SK-MEL-5 (cell line): ENCODE data around the gene MVB12B. TPM values are rescaled to one million over a fixed set of nuclear protein-coding genes. Genes with fewer than 3 reads are reported as not detected.
A peak's percentile ranks its signal among the peaks of the same experiment; 100 is the strongest.

Experiments
- DNase-seq: peaks from one replicate; pipeline ENCODE4 v3.0.0-alpha.2; 2016; ENCODE audit warnings: low read depth, low spot score
- in situ Hi-C: cut with HindIII; loops from 2 replicates; pipeline ENCODE4 v1.10.0; 2016; ENCODE audit warnings: low sequenced_read_pairs, high pct_unique_total_duplicates, low pct_unique_long_range_greater_than_20kb
- total RNA-seq: library from RNA; depleted of rRNA; stranded (reverse); fragments of >200 nt; shearing (Covaris generic); gene quantifications from 2 replicates; pipeline ENCODE4 v1.2.3, GENCODE V29; 2014

MVB12B gene
- total RNA-seq, 1 experiment from 2014 or later, result 3.1 TPM

GRCh38 chr9:126368020-126368419 is 41.4 kb downstream of the MVB12B start:
- in situ Hi-C loops, result no loop called here

GRCh38 chr9:126371007-126371870 is 44.6 kb downstream of the MVB12B start:
- DNase-seq, result no peak
- in situ Hi-C loops, result no loop called here

More at GRCh38 chr9:126368020-126368419, 41.4 kb downstream of the MVB12B start:
- no peak for DNase-seq

DNA sequence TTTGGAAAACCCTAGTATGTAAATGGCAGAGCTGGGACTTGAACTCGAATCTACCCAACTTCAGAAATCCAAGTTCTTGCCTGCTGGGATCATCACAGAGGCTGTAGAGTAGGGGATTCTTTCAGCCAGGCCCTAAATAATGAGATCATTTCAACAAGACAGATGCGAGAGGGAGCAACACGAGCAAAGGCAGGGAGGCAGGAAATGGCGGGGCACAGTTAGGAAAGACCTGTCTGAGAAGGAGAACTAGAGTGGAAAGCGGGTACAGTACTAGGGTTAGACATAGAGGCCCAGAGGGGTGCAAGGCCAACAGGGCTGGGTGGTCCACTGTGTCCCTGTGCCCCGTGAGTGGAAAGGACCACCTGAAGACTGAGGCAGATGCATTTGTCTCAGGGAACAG is 46.1 kb downstream of the MVB12B start:
- DNase-seq, result no peak
- in situ Hi-C loops, result no loop called here

- no peak for DNase-seq
- in situ Hi-C loops, result no loop called here
These were observed 46.6 kb downstream of the MVB12B start for GRCh38 chr9:126373241-126373640.

- in situ Hi-C loops, result no loop called here
- no peak for DNase-seq
These were observed 47.7 kb downstream of the MVB12B start for GRCh38 chr9:126374366-126374781.

DNA sequence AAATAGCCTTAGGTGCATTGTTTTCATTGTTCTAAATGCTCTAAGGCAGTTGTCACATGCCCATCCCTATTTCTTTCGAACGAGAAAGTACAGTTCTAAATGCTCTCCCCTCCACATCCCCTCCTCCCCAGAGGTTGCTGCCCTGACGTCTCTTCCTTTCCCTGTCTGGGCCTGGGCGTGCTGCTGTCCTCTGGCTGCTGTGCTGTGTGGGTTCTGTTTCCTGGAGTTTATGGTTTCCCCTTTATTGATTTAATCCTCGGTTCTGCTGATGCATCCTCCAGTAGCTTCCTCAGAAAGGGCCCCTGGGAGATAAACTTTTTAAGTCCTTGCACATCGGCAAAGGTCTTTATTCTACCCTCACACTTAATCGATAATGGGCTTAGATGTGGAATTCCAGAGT is 48.8 kb downstream of the MVB12B start:
- peak; percentile 18 for DNase-seq
- in situ Hi-C loops, result no loop called here

GRCh38 chr9:126376311-126377175 is 49.9 kb downstream of the MVB12B start:
- no peak for DNase-seq
- in situ Hi-C loops, result no loop called here

- no peak for DNase-seq
- in situ Hi-C loops, result no loop called here
These were observed 50.5 kb downstream of the MVB12B start for GRCh38 chr9:126377176-126377509.

- no peak for DNase-seq
- in situ Hi-C loops, result no loop called here
These were observed 50.9 kb downstream of the MVB12B start for GRCh38 chr9:126377536-126377935.

- DNase-seq, result no peak
- in situ Hi-C loops, result no loop called here
These were observed 52.1 kb downstream of the MVB12B start for GRCh38 chr9:126378761-126379160.

GRCh38 chr9:126379661-126380360 is 53.2 kb downstream of the MVB12B start:
- in situ Hi-C loops, result no loop called here
- DNase-seq, result no peak

- in situ Hi-C loops, result no loop called here
These were observed 53.8 kb downstream of the MVB12B start for GRCh38 chr9:126380447-126380846.

DNA sequence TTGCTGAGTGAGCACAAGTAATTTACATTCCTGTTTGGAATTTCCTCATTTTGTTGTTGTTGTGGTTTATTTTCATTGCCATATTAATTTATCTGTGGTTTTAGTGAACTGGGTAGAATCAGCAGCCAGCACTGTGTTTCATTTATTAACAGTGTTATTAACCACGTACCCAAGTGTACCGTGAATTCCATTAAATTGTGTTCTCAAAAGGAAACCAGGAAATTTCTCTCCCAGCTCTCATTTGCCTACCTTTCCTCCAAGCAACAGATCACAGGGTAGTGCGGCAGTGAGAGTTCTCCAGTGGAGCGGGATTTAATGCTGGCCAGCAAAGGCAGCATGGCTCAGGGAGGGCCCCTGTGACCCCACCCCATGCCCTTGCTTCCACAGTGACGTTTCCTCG is 54.6 kb downstream of the MVB12B start:
- no peak for DNase-seq
- in situ Hi-C loops, result no loop called here

More at GRCh38 chr9:126380447-126380846, 53.8 kb downstream of the MVB12B start:
- no peak for DNase-seq

DNA sequence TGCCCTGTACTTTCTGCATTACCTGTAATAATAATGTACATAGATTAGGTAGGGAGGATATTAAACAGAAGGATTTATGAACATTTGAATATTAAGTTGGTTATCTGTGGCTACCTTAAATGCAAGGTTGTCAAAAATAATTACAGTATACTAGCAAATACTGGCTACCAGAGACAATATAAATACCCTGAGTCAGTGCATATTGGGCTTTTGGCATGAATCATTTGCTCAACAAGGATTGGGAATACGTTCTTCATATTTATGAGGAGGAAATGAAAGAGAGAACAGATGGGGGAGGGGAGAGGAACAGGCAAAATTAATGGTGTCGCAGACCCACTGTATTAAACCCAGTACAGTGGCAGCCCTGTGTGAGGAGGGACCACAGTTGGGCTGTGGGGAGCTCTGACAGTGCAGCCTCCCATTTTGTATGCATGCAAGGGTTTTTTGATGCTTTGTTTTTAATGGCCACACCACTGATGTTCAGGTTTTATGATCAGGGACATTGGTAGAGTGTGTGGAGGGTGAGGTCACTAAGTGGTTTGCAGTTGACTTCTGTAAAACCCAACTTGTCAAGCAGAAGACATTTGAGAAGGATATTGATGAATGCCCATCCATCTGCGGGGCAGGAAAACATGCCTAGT is 56.9 kb downstream of the MVB12B start:
- DNase-seq, result no peak
- in situ Hi-C loops, result no loop called here

- in situ Hi-C loops, result no loop called here
- DNase-seq, result no peak
These were observed 58.3 kb downstream of the MVB12B start for GRCh38 chr9:126384926-126385325.

- in situ Hi-C loops, result no loop called here
- DNase-seq, result peak; percentile 56
These were observed 59.5 kb downstream of the MVB12B start for GRCh38 chr9:126386088-126386487.

GRCh38 chr9:126386776-126387175 is 60.1 kb downstream of the MVB12B start:
- DNase-seq, result no peak
- in situ Hi-C loops, result no loop called here
